Upper lobe of left lung (tissue), 4 donors: ENCODE data around the gene RFTN1.

Source experiments
- POLR2AphosphoS5 ChIP-seq, 2 donors: sonication (generic); formaldehyde crosslinking; IDR thresholded peaks; one replicate each; pipeline ENCODE4 v1.5.1; 2017; ENCODE audit warnings: antibody characterized with exemption in 2 of 2
- TF ChIP-seq, protein P1 (sequence below), 6 experiments: fragments of 450-650 bp in 4 of 6; fragments of 200-600 bp in 2 of 6; sonication (generic) in 2 of 6; IDR thresholded peaks; one replicate each; pipeline ENCODE4 v1.5.1; 2016 to 2019; ENCODE audit warnings: antibody characterized with exemption in 6 of 6

GRCh38 chr3:16309558-16309957 lies 203.9 kb downstream of the RFTN1 start:
- TF ChIP-seq, protein P1, sequence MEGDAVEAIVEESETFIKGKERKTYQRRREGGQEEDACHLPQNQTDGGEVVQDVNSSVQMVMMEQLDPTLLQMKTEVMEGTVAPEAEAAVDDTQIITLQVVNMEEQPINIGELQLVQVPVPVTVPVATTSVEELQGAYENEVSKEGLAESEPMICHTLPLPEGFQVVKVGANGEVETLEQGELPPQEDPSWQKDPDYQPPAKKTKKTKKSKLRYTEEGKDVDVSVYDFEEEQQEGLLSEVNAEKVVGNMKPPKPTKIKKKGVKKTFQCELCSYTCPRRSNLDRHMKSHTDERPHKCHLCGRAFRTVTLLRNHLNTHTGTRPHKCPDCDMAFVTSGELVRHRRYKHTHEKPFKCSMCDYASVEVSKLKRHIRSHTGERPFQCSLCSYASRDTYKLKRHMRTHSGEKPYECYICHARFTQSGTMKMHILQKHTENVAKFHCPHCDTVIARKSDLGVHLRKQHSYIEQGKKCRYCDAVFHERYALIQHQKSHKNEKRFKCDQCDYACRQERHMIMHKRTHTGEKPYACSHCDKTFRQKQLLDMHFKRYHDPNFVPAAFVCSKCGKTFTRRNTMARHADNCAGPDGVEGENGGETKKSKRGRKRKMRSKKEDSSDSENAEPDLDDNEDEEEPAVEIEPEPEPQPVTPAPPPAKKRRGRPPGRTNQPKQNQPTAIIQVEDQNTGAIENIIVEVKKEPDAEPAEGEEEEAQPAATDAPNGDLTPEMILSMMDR (IDR thresholded peaks at IDR 0.05) = no peak
- TF ChIP-seq POLR2AphosphoS5 (IDR thresholded peaks at IDR 0.05) = no peak
